HCEC 1CT (cell line): Measurements from ENCODE around the gene CAMK1D.
"Not testable (repeated sequence)": the region's sequence is repeated elsewhere in the genome, so short reads cannot be mapped to it uniquely, and the experiment has no call there.

Source experiments
- DNase-seq: peaks from one replicate; pipeline ENCODE4 v3.0.0-alpha.2; 2017

Gene CAMK1D

GRCh38 chr10:12735843-12736462, 386.6 kb downstream of the CAMK1D start:
- DNase-seq: no peak

GRCh38 chr10:12740813-12741212, 391.5 kb downstream of the CAMK1D start:
- DNase-seq: no peak

GRCh38 chr10:12741360-12741804, 392.0 kb downstream of the CAMK1D start:
- DNase-seq: no peak

- DNase-seq: no peak
These were observed 393.4 kb downstream of the CAMK1D start for GRCh38 chr10:12742771-12743170.

DNA sequence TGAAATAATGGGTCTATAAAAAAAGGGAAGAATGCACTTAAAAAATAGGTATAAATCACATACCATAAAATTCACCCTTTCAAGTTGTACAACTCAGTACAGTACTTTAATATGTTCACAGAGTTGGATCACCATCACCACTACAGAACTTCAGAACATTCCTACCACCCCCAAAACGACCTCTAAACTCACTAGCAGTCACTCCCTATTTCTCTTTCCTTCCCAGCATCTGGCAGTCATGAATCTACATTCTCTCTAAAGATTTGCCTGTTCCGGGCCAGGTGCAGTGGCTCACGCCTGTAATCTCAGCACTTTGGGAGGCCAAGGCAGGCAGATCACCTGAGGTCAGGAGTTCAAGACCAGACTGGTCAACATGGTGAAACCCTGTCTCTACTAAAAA, 394.1 kb downstream of the CAMK1D start:
- not testable (repeated sequence) for DNase-seq

DNA sequence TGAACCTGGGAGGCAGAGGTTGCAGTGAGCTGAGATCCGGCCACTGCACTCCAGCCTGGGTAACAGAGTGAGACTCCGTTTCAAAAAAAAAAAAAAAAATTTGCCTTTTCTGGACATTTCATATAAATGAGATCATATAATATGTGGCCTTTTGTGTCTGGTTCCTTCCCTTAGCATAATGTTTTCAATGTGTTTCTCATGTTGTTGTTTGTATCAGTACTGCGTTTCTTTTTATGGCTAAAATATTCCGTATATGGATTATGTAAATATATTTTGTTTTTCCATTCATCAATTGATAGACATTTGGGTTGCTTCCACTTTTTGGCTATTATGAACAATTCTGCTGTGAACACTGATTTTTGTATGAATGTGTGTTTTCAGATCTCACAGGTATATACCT, 394.6 kb downstream of the CAMK1D start:
- no peak for DNase-seq

GRCh38 chr10:12748186-12748585, 398.8 kb downstream of the CAMK1D start:
- no peak for DNase-seq

DNA sequence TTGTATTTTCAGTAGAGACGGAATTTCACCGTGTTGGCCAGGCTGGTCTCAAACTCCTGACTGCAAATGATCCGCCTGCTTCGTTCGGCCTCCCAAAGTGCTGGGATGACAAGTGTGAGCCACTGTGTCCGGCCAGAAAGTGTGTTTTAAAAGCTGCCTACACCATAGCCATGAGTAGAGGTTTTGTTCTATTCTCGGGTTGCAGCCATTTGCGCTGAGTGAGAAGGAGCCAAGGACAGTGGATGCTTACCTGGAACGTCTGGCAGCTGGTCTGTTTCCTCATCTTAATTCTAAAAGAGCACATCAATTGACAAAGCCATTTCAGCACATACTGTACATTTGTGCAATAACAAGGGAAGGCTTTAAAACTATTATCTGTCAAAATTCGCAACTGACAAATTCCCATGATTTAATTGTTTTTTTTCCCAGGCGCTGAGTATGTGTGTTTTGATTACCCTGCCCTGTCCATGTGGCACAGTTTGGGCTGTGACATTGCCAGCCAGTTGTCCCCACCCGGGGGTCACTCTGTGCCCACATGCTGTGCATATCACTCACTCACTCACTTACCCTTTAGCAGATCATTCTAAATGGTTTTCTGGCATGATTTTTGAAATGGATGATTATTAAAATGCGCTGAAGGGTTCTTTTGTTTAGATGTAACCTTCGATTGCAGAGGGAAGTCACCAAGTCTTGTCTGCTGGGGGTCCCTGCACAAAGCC, 400.6 kb downstream of the CAMK1D start:
- DNase-seq: no peak

- no peak for DNase-seq
These were observed 401.3 kb downstream of the CAMK1D start for GRCh38 chr10:12750526-12751201.

DNA sequence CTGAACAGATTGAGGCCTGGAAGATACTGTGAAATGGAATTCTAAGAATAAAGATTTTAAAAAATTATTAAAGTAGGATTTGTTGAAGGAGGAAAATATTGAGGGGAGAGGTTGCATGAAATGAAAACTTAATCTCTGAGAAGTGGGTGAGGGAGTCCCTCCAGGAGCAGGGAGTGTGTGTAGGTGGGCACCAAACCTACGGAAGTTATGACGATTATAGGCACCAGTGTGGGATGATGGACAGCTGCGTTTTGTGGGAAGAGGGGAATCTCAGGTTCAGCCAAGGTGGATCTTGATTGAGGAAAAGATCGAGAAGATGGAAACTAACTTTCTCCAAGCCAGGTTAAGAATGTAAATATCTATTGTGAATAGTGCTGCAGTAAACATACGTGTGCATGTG, 405.7 kb downstream of the CAMK1D start:
- no peak for DNase-seq

DNA sequence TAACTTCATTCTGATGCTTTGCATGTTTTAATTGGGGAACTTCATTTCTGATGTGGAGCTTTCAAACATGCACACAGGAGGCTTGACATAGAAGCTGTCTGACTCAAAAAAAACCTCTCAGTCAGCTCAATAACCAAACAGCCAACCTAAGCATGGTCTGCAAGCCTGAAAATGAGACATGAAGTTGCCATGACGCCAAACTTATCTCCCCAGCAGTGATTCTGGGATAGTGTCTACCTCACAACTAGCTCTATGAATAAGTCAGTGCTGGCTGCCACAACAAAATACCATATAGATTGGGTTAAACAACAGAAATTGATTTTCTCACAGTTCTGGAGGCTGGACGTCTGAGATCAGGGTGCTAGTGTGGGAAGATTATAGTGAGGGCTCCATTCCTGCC, 408.0 kb downstream of the CAMK1D start:
- no peak for DNase-seq

GRCh38 chr10:12758271-12758670, 408.9 kb downstream of the CAMK1D start:
- no peak for DNase-seq

- no peak for DNase-seq
These were observed 416.9 kb downstream of the CAMK1D start for GRCh38 chr10:12766223-12766622.

DNA sequence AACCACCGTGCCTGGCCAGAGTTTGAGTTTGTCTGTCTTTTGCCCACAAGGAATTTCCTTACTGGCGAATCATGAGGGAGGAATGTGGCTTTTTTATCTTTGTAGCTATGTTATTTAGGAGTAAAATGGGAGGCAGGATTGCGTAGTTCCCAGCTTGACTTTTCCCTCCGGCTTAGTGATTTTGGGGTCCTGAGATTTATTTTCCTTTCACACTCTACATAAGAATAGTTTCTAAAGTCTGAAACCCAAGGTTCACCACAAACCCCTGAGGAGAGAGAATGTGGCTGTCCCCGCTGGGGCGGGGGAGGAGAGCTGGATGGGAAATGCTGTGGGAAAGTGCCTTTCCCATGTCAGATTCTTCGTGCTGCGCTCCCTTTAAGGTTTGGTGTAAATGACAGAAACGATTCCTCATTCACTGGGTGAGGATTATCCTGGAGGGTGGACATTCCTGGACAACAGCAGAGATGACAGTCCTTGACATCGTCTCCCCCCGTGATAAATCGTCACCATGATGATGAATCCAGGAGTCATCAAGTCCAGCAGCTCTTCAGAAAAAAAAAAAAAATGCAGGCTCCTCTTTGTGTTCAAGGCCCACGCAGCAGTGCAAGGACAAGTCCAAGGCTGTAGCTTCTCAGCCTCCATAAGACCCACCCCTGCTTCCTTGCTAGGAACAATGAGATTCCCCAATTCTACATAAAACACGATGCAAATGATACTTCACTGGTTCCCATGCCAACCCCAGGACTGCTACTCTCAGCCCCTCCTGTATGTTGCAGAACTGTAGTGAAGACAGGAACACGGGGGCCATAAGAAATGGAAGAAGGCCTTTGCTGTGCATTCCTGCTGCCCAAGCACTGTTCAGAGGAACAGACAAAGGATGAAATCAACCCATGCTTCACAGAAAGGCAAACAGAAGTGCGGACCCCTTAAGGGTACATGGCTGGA, 419.1 kb downstream of the CAMK1D start:
- DNase-seq: no peak

DNA sequence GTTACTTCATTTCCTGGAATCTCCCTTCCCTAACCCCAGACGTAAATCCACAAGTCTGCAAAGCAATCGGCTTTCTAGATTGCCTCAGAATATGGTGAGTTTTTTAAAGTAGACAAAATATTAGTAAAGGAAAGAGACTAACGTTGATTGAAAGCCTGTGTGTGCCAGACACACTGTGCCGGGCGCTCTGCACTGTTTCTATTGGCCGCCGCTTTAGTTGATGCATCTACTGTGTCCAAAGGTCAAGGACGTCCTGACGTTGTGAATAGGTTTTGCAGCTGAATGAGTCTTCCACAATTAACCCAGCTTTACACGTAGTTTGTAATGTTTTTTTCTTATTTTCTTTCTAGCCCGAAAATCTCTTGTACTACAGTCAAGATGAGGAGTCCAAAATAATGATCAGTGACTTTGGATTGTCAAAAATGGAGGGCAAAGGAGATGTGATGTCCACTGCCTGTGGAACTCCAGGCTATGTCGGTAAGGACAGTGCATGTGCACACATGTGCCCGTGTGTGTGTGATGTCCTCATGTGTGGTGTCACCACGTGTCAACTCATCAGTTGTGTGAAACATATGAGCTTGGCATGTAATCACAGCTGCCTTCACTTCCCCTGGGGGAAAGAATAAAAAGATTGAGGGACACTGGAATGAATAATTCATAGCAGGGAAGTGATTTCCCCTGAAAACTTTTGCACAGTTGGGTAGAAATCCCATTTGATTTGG, 420.1 kb downstream of the CAMK1D start:
- no peak for DNase-seq

DNA sequence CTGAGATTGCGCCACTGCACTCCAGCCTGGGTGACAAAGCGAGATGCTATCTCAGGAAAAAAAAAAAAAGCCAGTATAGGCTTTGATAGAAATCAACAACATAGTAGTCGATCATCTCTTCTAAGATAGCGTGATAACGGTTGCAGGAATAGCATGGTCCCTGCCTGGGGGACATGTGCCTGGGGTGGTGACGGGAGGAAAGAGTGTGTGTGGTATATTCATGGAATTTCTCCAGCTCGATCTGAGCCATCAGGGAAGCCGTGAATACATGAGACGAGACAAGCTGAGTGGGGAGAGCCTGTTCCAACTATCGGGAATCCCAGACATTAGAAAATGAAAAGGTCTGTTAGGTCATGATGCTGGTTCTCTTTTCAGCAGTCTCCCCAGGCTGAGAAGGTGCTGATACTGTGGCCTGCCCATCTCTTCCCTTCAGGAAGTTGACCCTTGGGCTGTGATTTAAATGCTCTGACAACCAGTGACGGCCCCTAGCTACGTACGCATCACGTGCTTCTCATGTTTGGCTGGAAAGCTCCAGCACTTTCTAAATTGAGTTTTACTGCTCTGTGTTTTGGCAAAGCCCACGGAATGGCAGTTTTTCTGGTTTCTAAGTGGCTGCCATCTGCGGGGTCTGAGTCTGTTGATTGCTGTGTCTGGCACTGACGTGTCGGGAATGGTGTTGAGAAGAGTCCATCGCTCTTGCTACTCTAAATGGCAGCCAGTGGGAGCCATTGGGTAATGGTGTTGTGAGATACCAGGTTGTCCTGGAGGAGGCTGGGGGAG, 422.8 kb downstream of the CAMK1D start:
- DNase-seq: no peak

DNA sequence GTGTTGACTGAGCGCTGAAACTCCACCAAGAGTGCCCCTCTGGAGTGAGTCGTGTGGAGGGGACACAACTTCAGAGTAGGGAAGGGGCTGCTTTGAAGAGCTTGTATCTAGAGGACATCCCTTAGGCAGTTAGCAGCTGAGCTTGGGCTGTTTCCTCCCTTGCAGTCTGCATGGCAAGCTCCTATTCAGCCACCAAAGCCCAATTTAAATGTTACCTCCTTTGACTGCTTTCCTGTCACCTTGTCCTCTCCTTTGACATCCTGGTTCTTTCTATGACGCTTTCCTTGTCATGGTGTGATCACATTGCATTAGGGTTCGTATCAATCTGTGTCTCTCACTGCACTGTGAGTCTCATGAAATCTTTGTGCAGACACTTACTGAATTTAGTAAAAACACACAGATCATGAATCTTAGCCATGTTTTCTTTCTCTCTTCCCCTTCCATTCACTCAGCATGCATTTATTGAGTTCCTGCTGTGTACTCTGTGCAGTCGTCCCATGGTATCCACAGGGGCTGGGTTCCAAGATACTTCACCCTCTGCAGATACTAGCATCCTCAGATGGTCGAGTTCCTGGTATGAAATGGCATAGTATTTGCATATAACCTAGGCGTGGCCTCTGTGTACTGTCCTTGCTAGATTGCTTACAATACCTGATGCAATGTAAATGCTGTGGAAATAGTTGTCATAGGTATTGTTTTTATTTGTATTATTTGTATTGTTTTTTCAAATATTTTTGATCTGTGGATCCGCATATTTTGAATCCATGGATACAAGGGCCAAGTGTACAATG, 423.6 kb downstream of the CAMK1D start:
- no peak for DNase-seq

- DNase-seq: no peak
These were observed 425.0 kb downstream of the CAMK1D start for GRCh38 chr10:12774204-12774894.

- no peak for DNase-seq
These were observed 428.7 kb downstream of the CAMK1D start for GRCh38 chr10:12777840-12778585.
